Activated CD4-positive, alpha-beta T cell treated with anti-CD3 and anti-CD28 coated beads, Interleukin-2, amount 50 U/mL, for 48 hours (primary cell): ENCODE data around the gene GPRC5B.

Source experiments
- DNase-seq, 2 experiments: peaks; one replicate each; pipeline ENCODE4 v3.0.0-alpha.2; 2020

Gene GPRC5B

DNA sequence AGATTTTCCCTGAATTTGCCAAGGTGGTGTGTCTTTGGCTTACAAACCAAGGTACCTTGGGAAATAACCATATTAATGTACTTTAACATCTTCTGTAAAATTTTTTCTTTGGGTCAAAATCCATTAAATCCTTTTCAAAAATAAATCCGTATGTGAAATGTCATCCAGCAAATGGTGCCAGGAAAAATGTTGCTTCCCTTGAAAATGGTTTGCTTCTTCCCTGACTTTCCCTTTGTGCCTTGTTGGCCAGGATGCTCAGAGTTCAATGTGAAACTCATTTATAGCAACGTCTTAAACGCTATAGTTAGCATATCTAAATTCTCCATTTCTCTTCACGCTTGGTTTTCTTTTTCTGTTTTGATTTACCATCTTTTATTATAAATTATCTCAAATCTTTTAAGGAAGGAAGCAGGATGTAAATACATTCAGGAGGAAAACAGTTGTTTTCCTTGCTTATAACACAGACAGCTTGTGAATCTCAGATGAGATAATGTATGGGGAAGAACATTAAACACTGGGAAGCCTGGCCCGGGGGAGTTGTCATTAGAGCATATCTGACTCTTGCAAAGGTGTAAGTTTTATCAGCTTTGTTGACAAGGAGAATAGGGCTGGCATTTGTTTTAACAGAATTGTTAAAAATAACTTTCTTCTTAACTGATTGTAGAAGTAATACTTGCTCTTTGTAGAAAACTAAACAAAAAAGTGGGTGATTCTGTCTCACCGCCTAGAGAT is 42.1 kb downstream of the GPRC5B start:
- no peak for DNase-seq

DNA sequence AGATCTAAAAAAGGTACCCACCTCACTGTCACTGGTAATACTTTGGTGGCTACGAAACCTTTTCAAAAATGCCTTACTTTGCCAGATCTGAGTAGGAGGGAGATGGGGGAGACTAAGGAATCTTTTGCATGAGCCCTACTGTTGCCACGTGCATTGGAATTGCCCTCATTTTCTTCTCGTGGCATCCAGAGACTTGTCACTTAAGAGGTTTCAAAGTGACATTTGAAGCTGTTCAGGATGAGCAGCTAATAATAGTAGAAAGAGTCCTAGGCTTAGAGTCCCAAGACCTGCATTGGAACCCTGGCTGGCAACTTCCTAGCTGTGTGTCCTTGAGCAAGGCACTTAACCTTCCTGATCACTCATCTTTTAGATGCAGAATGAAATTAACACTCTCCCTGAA is 43.5 kb downstream of the GPRC5B start:
- DNase-seq: no peak

DNA sequence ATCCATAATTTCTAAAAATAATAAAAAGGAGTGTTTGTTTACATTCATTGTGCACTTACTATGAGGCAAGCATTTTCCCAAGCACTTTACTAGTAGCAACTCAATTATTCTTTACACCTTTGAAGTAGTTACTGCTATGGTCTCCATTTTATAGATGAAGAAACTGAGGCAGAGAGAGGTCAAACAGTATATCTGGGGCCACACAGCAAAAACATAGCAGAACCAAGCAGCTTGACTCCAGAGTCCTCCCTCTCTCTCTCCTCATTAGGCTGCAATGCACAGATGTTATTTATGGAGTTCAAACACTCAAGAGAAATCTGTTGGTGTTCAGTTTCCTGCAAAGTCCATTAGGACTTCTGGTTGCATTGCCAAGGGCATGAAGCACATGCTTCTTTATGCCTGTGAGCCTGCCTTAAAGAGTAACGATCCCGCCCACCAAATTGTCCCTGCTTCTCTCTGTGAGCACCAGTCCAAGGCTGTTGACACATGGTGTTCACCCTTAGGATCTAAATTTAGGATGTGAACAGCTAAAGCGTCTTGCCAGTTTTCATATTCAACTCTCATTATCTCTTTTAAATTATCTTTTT is 44.0 kb downstream of the GPRC5B start:
- DNase-seq: no peak

- no peak for DNase-seq
These were observed 46.5 kb downstream of the GPRC5B start for GRCh38 chr16:19837984-19838707.

GRCh38 chr16:19837331-19837980 is 47.2 kb downstream of the GPRC5B start:
- no peak for DNase-seq

GRCh38 chr16:19835968-19836421 is 48.7 kb downstream of the GPRC5B start:
- no peak for DNase-seq

DNA sequence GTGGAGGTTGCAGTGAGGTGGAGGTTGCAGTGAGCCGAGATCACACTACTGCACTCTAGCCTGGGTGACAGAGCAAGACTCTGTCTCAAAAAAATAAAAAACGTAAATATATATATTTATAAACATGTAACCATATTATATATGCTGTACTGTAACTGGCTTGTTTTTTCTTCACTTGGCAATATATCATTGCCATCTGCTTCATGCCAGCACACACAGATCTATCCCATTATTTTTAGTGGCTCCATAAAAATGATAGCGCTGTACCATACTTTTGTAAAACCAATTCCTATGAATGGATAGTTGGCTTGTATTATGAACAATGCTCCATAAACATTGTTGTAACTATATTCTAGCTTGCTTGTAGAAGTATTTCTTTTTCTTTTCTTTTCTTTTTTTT is 49.5 kb downstream of the GPRC5B start:
- no peak for DNase-seq

GRCh38 chr16:19833581-19833980 is 51.1 kb downstream of the GPRC5B start:
- DNase-seq: no peak

DNA sequence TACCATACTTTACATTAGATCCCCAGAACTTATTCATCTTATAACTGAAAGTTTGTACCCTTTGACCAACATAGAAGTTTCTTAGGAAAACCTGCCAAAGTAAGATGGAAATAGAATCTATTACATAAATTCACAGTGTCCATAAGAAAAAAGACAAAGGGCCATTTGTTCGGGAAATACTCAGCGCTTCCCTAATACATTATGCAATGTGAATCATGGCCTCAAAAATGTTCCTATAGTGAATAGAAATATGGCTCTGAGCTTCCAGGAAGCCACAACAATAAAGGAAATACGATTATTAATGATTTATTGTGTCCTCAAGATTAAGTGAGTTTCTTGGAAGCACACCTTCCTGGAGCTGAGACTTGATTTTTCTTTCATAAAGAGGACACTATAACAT is 51.5 kb downstream of the GPRC5B start:
- no peak for DNase-seq

DNA sequence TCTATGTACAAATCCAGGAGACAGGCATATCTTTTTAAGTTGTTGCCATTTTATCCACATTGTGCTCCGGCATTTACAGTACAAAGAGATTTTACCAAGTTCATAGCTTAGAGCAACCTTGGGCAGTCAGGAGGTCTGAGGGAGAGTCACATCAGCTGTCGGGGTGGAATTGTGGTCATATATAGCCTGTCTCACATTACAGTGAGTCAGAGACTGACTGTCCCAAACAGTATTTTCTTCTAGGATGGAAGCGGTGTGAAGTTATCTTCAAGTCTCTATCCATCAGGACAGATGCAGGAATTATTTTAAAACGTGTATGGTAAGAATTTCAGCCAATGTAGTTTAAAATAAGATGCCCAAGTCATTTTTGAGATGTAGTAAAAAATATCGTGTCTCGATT is 53.0 kb downstream of the GPRC5B start:
- DNase-seq: no peak

GRCh38 chr16:19830902-19831560 is 53.6 kb downstream of the GPRC5B start:
- DNase-seq: no peak

DNA sequence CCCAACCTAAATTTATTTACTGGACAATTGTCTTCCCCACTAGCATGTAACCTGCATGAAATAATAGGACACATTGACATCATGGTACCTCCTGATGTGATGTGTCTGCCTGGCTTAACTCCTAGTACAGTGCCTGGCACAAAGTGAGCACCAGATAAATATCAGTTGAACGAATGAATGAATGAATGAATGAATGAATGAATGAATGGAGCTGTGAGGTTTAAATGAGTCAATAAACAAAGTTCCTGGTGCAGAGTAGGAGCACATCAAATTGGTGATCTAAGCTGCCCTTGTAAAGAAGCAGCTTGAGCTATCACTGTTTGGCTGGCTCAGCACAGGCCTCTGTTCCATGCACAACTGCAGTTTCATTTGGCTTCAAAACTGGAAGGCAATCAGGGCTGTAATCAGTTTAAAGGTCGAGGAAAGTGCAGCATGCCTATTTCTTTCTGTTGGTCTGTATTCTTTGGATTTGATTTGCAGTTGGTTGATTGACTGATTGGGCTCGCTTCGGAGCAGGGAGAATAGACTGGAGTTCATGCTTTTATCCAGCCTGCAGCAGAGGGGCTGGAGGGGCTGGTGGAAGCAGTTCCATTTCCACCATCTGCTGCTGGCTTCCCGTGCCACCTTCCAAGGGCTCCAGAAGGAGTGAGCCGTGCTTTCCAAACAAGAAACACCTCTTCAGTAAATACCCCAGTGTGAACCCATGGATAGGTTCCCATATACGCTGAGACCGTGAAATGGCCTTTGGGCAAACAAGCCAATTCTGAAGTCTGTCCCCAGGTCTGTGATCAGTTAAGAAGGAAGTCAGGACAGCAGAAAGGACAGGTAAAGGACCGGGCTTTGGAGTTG is 54.6 kb downstream of the GPRC5B start:
- DNase-seq: no peak

DNA sequence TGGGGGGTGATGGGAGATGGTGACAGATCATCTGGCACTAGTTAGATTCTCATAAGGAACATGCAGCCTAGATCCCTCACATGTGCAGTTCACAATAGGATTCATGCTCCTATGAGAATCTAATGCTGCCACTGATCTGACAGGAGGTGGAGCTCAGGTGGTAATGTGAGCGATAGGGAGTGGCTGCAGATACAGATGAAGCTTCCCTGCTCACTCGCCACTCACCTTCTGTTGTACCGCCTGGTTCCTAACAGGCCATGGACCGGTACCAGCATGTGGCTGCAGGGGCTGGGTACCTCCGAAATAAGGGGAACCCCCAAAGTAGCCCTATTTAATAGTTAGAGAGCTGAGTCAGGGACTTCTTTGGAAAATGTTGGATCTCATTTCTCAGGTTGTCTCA is 60.4 kb downstream of the GPRC5B start:
- no peak for DNase-seq

DNA sequence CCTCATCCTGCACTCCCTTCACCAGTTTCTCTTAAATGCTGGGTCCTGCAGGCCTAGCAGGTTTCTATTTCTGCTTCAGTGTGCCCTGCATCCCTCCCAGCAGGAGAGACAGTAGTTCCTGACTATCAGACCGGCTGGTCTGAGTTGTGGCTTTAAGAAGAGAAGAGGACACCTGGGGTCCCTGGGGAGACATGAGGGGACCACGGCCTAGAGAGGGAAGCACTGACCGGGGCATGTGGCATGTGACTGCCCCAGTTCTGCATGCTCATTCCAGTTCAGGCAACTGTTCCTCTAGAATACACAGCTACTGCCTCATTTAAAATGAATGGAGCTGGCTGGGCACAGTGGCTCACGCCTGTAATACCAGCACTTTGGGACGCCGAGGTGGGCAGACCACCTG is 61.3 kb downstream of the GPRC5B start:
- DNase-seq: no peak

DNA sequence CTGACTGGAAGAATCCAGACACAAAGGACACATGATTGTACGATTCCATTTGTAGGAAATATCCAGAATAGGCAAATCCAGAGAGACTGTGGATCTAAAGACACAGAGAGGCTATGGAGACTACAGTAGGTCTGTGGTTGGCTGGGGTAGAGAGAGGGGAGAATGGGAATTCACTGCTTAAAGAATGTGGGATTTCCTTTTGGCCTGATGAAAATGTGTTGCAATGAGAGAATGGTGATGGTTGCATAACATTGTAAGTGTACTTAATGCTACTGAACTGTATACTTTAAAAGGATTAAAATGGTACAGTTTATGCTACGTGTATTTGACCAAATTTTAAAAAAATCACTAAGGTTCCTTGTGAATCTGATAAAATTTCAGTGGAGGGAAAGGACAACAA is 62.1 kb downstream of the GPRC5B start:
- DNase-seq: no peak

- no peak for DNase-seq
These were observed 66.8 kb downstream of the GPRC5B start for GRCh38 chr16:19817875-19818274.

- no peak for DNase-seq
These were observed 67.5 kb downstream of the GPRC5B start for GRCh38 chr16:19817122-19817521.

DNA sequence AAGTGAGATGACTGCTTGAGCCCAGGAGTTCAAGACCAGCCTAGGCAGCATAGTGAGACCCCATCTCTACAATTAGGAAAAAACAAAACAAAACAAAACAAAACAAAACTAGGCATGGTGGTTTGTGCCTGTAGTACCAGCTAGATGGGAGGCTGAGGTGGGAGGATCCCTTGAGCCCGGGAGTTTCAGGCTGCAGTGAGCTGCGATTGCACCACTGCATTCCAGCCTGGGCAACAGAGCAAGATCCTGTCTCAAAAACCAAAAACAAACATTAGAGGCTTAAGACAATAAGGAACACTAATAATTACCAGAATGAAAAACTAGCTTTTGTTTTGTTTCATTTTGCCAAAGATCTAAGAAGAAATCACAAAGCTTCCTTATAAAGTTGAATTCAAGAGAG is 69.2 kb downstream of the GPRC5B start:
- no peak for DNase-seq

DNA sequence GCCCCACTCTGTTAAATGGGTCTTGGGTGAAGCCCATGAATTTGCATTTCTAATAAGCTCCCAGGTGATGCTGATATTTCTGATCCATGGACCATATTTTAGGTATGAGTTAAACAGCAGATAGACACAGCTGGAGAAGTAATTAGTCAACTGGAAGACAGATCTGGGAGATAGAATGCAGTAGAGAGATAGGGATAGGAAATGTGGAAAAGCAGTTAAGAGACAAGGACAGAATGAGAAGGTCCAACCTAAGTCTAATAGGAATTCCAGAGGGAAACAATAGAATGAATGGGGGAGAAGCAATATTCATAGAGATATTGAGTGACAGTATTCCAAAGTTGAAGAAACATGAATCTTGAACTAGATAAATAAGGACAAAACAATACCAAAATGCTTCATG is 71.7 kb downstream of the GPRC5B start:
- DNase-seq: no peak

- DNase-seq: no peak
These were observed 73.6 kb downstream of the GPRC5B start for GRCh38 chr16:19810817-19811731.

DNA sequence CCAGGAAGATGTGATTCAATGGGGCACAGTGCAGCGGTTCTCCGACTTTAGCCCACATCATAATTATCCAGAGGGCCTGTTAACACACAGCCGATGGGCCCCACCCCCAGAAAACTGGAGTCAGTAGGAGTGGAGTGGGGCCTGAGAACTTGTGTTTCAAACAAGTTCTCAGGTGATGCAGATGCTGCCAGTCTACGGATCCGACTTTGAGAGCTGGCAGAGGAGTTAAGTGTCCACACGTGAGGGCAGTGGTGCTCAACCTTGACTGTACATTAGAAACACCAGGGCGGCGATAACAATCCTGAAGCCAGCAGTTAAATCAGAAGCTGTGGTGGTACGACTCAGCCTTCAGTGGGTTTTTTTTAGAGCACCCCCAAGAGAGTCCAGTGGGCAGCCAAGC is 75.0 kb downstream of the GPRC5B start:
- DNase-seq: no peak
